Loucy (cell line): ENCODE measurements around the gene PITPNC1.

Experiments
- H2AFZ ChIP-seq: fragments of 200-600 bp; sonication (generic); 2 replicates; pipeline ENCODE4 v1.6.0; 2016; ENCODE audit warnings: antibody characterized with exemption, mild to moderate bottlenecking, low read length, moderate library complexity
- H3F3A ChIP-seq: fragments of 200-600 bp; 2 replicates; pipeline ENCODE4 v1.6.0; 2016; ENCODE audit warnings: antibody characterized with exemption, low read depth, mild to moderate bottlenecking
- H3K27me3 ChIP-seq: fragments of 200-600 bp; sonication (generic); 2 replicates; pipeline ENCODE4 v1.6.1; 2014; ENCODE audit warnings: low read length, mild to moderate bottlenecking; ENCODE audit not compliant: insufficient read depth, poor library complexity, severe bottlenecking
- H3K36me3 ChIP-seq: fragments of 200-600 bp; sonication (generic); 2 replicates; pipeline ENCODE4 v1.6.1; 2016; ENCODE audit warnings: low read length; ENCODE audit not compliant: insufficient read depth
- H3K4me1 ChIP-seq: fragments of 200-600 bp; sonication (generic); 2 replicates; pipeline ENCODE4 v1.5.1; 2014; ENCODE audit warnings: low read length, mild to moderate bottlenecking; ENCODE audit not compliant: insufficient read depth, poor library complexity, severe bottlenecking
- H3K4me2 ChIP-seq: fragments of 200-600 bp; sonication (generic); 2 replicates; pipeline ENCODE4 v1.6.0; 2014; ENCODE audit warnings: antibody characterized with exemption, low read length, low read depth, mild to moderate bottlenecking; ENCODE audit not compliant: poor library complexity, severe bottlenecking
- H3K4me3 ChIP-seq: fragments of 200-600 bp; sonication (generic); 2 replicates; pipeline ENCODE4 v1.5.1; 2014; ENCODE audit warnings: low read length, mild to moderate bottlenecking, mixed read lengths; ENCODE audit not compliant: poor library complexity, severe bottlenecking
- H3K79me2 ChIP-seq: fragments of 200-600 bp; sonication (generic); 2 replicates; pipeline ENCODE4 v1.6.1; 2014; ENCODE audit warnings: low read length; ENCODE audit not compliant: insufficient read depth
- H3K9ac ChIP-seq: fragments of 200-600 bp; sonication (generic); 2 replicates; pipeline ENCODE4 v1.6.0; 2014; ENCODE audit warnings: mild to moderate bottlenecking, low read depth, low read length, moderate library complexity; ENCODE audit not compliant: poor library complexity, severe bottlenecking
- H3K9me2 ChIP-seq: fragments of 200-600 bp; sonication (generic); replicated peaks from 2 replicates; pipeline ENCODE4 v1.6.1; 2016; ENCODE audit warnings: low read depth, low read length, mixed read lengths
- H3K9me3 ChIP-seq: fragments of 200-600 bp; sonication (generic); 2 replicates; pipeline ENCODE4 v1.6.1; 2014; ENCODE audit warnings: mild to moderate bottlenecking, antibody characterized with exemption, low read length, low read depth; ENCODE audit not compliant: insufficient read depth
- H4K20me1 ChIP-seq: fragments of 200-600 bp; sonication (generic); 2 replicates; pipeline ENCODE4 v1.6.0; 2014; ENCODE audit warnings: antibody characterized with exemption, low read length, mild to moderate bottlenecking; ENCODE audit not compliant: insufficient read depth, poor library complexity, severe bottlenecking
- CTCF ChIP-seq: fragments of 200-600 bp; sonication (generic); conservative IDR thresholded peaks from 2 replicates; pipeline ENCODE4 v1.5.1; 2014; ENCODE audit warnings: mild to moderate bottlenecking, antibody characterized with exemption, low read length
- EZH2phosphoT487 ChIP-seq: fragments of 200-600 bp; IDR thresholded peaks from 2 replicates; pipeline ENCODE4 v1.6.1; 2018; ENCODE audit warnings: antibody characterized with exemption, mild to moderate bottlenecking, moderate library complexity, borderline replicate concordance

PITPNC1 gene

DNA sequence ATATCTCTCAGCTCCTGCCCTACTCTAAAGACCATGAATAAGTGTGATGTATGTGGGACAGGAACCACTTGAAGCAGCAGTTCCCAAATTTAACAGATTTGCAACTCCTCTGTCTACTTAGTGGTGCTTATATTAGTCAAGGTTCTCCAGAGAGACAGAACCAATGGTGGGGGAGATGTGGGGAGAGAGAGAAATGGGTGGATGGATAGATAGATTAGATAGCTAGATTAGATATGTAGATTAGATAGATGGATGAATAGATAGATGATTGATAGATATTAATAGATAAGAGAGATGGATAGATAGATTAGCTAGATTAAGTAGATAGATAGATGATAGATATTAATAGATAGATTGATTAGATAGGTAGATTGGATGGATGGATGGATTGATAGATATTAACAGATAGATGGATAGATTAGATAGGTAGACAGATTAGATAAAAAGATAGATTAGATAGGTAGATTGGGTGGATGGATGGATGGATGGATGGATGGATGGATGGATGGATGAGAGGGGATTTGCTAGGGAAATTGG is 186.7 kb downstream of the PITPNC1 start:
- no peaks in the 10 kb centered on the region for H3K27me3 ChIP-seq
- no peaks in the 10 kb centered on the region for H3K9me3 ChIP-seq
- H3F3A ChIP-seq = no peaks in the 10 kb centered on the region
- H3K79me2 ChIP-seq = no peaks in the 10 kb centered on the region
- no peaks in the 10 kb centered on the region for H3K4me1 ChIP-seq
- H3K9ac ChIP-seq = no peak overlapping the region
- H3K36me3 ChIP-seq = no peaks in the 10 kb centered on the region
- no peak overlapping the region for H3K4me2 ChIP-seq
- no peaks in the 10 kb centered on the region for H3K9me2 ChIP-seq
- H3K4me3 ChIP-seq = no peak overlapping the region
- no peak overlapping the region for H2AFZ ChIP-seq
- H4K20me1 ChIP-seq = no peaks in the 10 kb centered on the region
- no peak for TF ChIP-seq EZH2phosphoT487
- TF ChIP-seq CTCF = no peak

GRCh38 chr17:67565068-67565467 is 188.0 kb downstream of the PITPNC1 start:
- Histone ChIP-seq H3K9me2 (no peaks in the 10 kb centered on the region), H3K4me1 (no peaks in the 10 kb centered on the region), H3K36me3 (no peaks in the 10 kb centered on the region), H3F3A (no peaks in the 10 kb centered on the region), H3K9ac (no peak overlapping the region), H3K4me3 (no peak overlapping the region), H3K9me3 (no peaks in the 10 kb centered on the region), H3K4me2 (no peak overlapping the region), H4K20me1 (no peaks in the 10 kb centered on the region), H3K27me3 (no peaks in the 10 kb centered on the region), H3K79me2 (no peaks in the 10 kb centered on the region), H2AFZ (no peak overlapping the region)
- TF ChIP-seq EZH2phosphoT487 (no peak), CTCF (no peak)

- H2AFZ ChIP-seq = no peak overlapping the region
- no peaks in the 10 kb centered on the region for H3K9me2 ChIP-seq
- no peaks in the 10 kb centered on the region for H3K79me2 ChIP-seq
- H3K9me3 ChIP-seq = no peaks in the 10 kb centered on the region
- no peak overlapping the region for H3K9ac ChIP-seq
- H4K20me1 ChIP-seq = no peaks in the 10 kb centered on the region
- no peaks in the 10 kb centered on the region for H3K27me3 ChIP-seq
- H3K4me2 ChIP-seq = no peak overlapping the region
- H3K36me3 ChIP-seq = no peaks in the 10 kb centered on the region
- no peaks in the 10 kb centered on the region for H3F3A ChIP-seq
- H3K4me1 ChIP-seq = no peaks in the 10 kb centered on the region
- no peak overlapping the region for H3K4me3 ChIP-seq
- no peak for TF ChIP-seq EZH2phosphoT487
- no peak for TF ChIP-seq CTCF
These were observed 189.6 kb downstream of the PITPNC1 start for GRCh38 chr17:67566656-67567055.
